Karpas-422 (cell line): ENCODE results near the gene PTPRR. TPM values are rescaled to one million over a fixed set of nuclear protein-coding genes. Genes with fewer than 3 reads are reported as not detected.
"Not testable (repeated sequence)": the region's sequence is repeated elsewhere in the genome, so short reads cannot be mapped to it uniquely, and the experiment has no call there.

Source experiments
- DNase-seq: peaks from one replicate; pipeline ENCODE4 v3.0.0-alpha.2; 2015
- H2AFZ ChIP-seq: fragments of 200-600 bp; sonication (generic); 2 replicates; pipeline ENCODE4 v1.6.1; 2014; ENCODE audit warnings: antibody characterized with exemption, low read length, mixed read lengths
- H3K27ac ChIP-seq: fragments of 200-600 bp; sonication (generic); 2 replicates; pipeline ENCODE4 v1.5.1; 2014; ENCODE audit warnings: mild to moderate bottlenecking, low read length, moderate library complexity
- H3K27me3 ChIP-seq: fragments of 200-600 bp; sonication (generic); 2 replicates; pipeline ENCODE4 v1.6.1; 2014; ENCODE audit warnings: low read length, mixed read lengths
- H3K36me3 ChIP-seq: fragments of 200-600 bp; sonication (generic); 2 replicates; pipeline ENCODE4 v1.6.1; 2014; ENCODE audit warnings: low read length, mixed read lengths; ENCODE audit not compliant: insufficient read depth
- H3K4me1 ChIP-seq: fragments of 200-600 bp; sonication (generic); 2 replicates; pipeline ENCODE4 v1.6.1; 2014; ENCODE audit warnings: mild to moderate bottlenecking, low read length, mixed read lengths
- H3K4me2 ChIP-seq: fragments of 200-600 bp; sonication (generic); 2 replicates; pipeline ENCODE4 v1.6.1; 2014; ENCODE audit warnings: low read length, low read depth, mild to moderate bottlenecking; ENCODE audit not compliant: poor library complexity, severe bottlenecking
- H3K4me3 ChIP-seq: fragments of 200-600 bp; sonication (generic); 2 replicates; pipeline ENCODE4 v1.5.1; 2014; ENCODE audit warnings: mild to moderate bottlenecking, antibody characterized with exemption, low read length, mixed read lengths
- H3K79me2 ChIP-seq: fragments of 200-600 bp; sonication (generic); 2 replicates; pipeline ENCODE4 v1.6.1; 2014; ENCODE audit warnings: mild to moderate bottlenecking, low read length, mixed read lengths
- H3K9ac ChIP-seq: fragments of 200-600 bp; sonication (generic); 2 replicates; pipeline ENCODE4 v1.6.0; 2014; ENCODE audit warnings: low read length
- H3K9me2 ChIP-seq: fragments of 200-600 bp; sonication (generic), shearing (Covaris generic); replicated peaks from 2 replicates; pipeline ENCODE4 v1.6.0; 2014; ENCODE audit warnings: mild to moderate bottlenecking, low read length, moderate library complexity; ENCODE audit not compliant: insufficient read depth
- H3K9me3 ChIP-seq: fragments of 300-700, 200-600 bp; sonication (generic); 2 replicates; pipeline ENCODE4 v1.6.1; 2014; ENCODE audit warnings: low read length, mixed read lengths
- H4K20me1 ChIP-seq: fragments of 200-600 bp; sonication (generic); 2 replicates; pipeline ENCODE4 v1.6.1; 2014; ENCODE audit warnings: mild to moderate bottlenecking, antibody characterized with exemption, low read length, low read depth; ENCODE audit not compliant: insufficient read depth
- total RNA-seq: library from RNA; depleted of rRNA; stranded (reverse); fragments of >200 nt; shearing (Covaris generic); gene quantifications from 2 replicates; pipeline ENCODE4 v1.2.3, GENCODE V29; 2014; ENCODE audit warnings: low replicate concordance

The PTPRR gene
- total RNA-seq, 1 experiment from 2014 or later = not detected

- Histone ChIP-seq H3K9ac (no peak overlapping the region), H2AFZ (no peak overlapping the region), H4K20me1 (no peaks in the 10 kb centered on the region), H3K36me3 (no peaks in the 10 kb centered on the region), H3K9me3 (no peaks in the 10 kb centered on the region), H3K9me2 (no peaks in the 10 kb centered on the region), H3K79me2 (no peaks in the 10 kb centered on the region), H3K4me2 (no peak overlapping the region), H3K27me3 (no peaks in the 10 kb centered on the region), H3K4me3 (no peak overlapping the region), H3K27ac (no peak overlapping the region), H3K4me1 (no peaks in the 10 kb centered on the region)
- no peak for DNase-seq
Observed at GRCh38 chr12:70815056-70815455, 105.5 kb downstream of the PTPRR start.

DNA sequence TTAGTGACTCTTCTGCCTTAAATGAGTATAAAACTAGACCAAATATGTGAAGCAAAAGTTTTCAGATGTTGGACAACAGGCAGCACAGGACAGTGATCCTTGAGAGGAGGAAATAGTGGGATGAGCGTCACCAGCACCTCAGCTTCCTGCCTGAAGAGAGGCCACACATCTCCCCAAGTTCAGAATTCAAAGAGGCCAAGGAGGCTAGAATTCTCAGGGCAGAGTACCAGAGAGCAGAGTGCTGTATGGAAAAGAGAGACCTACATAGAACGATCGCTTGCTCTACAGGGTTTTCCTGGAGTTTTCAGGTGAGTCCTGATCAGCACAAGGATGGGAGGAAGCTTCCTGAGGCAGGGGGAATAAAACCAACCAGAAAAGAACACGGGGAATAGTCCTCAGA lies 107.0 kb downstream of the PTPRR start:
- DNase-seq = no peak
- no peaks in the 10 kb centered on the region for H3K27me3 ChIP-seq
- H3K9me2 ChIP-seq = no peaks in the 10 kb centered on the region
- no peaks in the 10 kb centered on the region for H3K4me1 ChIP-seq
- no peaks in the 10 kb centered on the region for H3K36me3 ChIP-seq
- H3K4me3 ChIP-seq = no peak overlapping the region
- no peaks in the 10 kb centered on the region for H3K79me2 ChIP-seq
- no peak overlapping the region for H2AFZ ChIP-seq
- no peak overlapping the region for H3K9ac ChIP-seq
- H3K27ac ChIP-seq = no peak overlapping the region
- no peak overlapping the region for H3K4me2 ChIP-seq
- H3K9me3 ChIP-seq = no peaks in the 10 kb centered on the region
- H4K20me1 ChIP-seq = no peaks in the 10 kb centered on the region

DNA sequence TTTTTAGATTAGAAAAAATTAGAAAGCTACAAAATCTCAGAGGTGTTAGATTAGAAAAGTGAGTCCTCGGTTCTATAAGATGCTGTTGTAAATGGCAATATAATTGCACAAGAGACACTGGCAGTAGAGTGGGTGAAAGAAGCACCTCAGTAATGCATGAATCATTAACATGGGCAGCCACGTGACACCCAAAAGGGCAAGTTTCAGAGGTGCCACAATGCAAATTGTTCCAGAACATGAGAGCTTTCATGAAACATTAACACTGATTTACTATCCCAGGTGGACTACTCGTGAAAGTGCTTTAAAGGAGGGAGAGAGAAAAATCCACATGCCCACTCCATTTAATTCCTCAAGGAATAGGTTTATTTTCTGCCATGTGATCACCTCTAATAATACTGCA lies 108.4 kb downstream of the PTPRR start:
- Histone ChIP-seq H3K9me3 (no peaks in the 10 kb centered on the region), H3K4me2 (no peak overlapping the region), H4K20me1 (no peaks in the 10 kb centered on the region), H3K79me2 (no peaks in the 10 kb centered on the region), H3K4me3 (no peak overlapping the region), H3K4me1 (no peaks in the 10 kb centered on the region), H2AFZ (no peak overlapping the region), H3K36me3 (no peaks in the 10 kb centered on the region), H3K9me2 (no peaks in the 10 kb centered on the region), H3K27me3 (no peaks in the 10 kb centered on the region), H3K9ac (no peak overlapping the region), H3K27ac (no peak overlapping the region)
- no peak for DNase-seq

GRCh38 chr12:70809887-70810286 lies 110.7 kb downstream of the PTPRR start:
- Histone ChIP-seq H3K9ac (no peak overlapping the region), H4K20me1 (no peaks in the 10 kb centered on the region), H3K9me2 (no peaks in the 10 kb centered on the region), H3K4me2 (no peak overlapping the region), H3K36me3 (no peaks in the 10 kb centered on the region), H3K4me1 (no peaks in the 10 kb centered on the region), H2AFZ (no peak overlapping the region), H3K27ac (no peak overlapping the region), H3K27me3 (no peaks in the 10 kb centered on the region), H3K4me3 (no peak overlapping the region), H3K9me3 (no peaks in the 10 kb centered on the region), H3K79me2 (no peaks in the 10 kb centered on the region)
- no peak for DNase-seq

- DNase-seq, H2AFZ ChIP-seq, H3K4me1 ChIP-seq, H3K36me3 ChIP-seq, H3K79me2 ChIP-seq, H4K20me1 ChIP-seq, H3K4me2 ChIP-seq, H3K27me3 ChIP-seq, H3K4me3 ChIP-seq, H3K9me2 ChIP-seq, H3K9me3 ChIP-seq, H3K27ac ChIP-seq, H3K9ac ChIP-seq: not testable (repeated sequence)
Observed at GRCh38 chr12:70807993-70808392, 112.5 kb downstream of the PTPRR start.

GRCh38 chr12:70806827-70807226 lies 113.7 kb downstream of the PTPRR start:
- H2AFZ ChIP-seq = no peak overlapping the region
- no peaks in the 10 kb centered on the region for H3K9me2 ChIP-seq
- no peaks in the 10 kb centered on the region for H4K20me1 ChIP-seq
- no peaks in the 10 kb centered on the region for H3K4me1 ChIP-seq
- no peak overlapping the region for H3K4me3 ChIP-seq
- H3K9ac ChIP-seq = no peak overlapping the region
- no peaks in the 10 kb centered on the region for H3K36me3 ChIP-seq
- no peaks in the 10 kb centered on the region for H3K9me3 ChIP-seq
- no peak overlapping the region for H3K4me2 ChIP-seq
- H3K79me2 ChIP-seq = no peaks in the 10 kb centered on the region
- H3K27ac ChIP-seq = no peak overlapping the region
- no peaks in the 10 kb centered on the region for H3K27me3 ChIP-seq
- no peak for DNase-seq

GRCh38 chr12:70806043-70806442 lies 114.5 kb downstream of the PTPRR start:
- Histone ChIP-seq H3K4me3 (no peak overlapping the region), H3K9ac (no peak overlapping the region), H3K4me2 (no peak overlapping the region), H3K27ac (no peak overlapping the region), H2AFZ (no peak overlapping the region), H3K36me3 (no peaks in the 10 kb centered on the region), H3K9me2 (no peaks in the 10 kb centered on the region), H4K20me1 (no peaks in the 10 kb centered on the region), H3K9me3 (no peaks in the 10 kb centered on the region), H3K4me1 (no peaks in the 10 kb centered on the region), H3K79me2 (no peaks in the 10 kb centered on the region), H3K27me3 (no peaks in the 10 kb centered on the region)
- no peak for DNase-seq

DNA sequence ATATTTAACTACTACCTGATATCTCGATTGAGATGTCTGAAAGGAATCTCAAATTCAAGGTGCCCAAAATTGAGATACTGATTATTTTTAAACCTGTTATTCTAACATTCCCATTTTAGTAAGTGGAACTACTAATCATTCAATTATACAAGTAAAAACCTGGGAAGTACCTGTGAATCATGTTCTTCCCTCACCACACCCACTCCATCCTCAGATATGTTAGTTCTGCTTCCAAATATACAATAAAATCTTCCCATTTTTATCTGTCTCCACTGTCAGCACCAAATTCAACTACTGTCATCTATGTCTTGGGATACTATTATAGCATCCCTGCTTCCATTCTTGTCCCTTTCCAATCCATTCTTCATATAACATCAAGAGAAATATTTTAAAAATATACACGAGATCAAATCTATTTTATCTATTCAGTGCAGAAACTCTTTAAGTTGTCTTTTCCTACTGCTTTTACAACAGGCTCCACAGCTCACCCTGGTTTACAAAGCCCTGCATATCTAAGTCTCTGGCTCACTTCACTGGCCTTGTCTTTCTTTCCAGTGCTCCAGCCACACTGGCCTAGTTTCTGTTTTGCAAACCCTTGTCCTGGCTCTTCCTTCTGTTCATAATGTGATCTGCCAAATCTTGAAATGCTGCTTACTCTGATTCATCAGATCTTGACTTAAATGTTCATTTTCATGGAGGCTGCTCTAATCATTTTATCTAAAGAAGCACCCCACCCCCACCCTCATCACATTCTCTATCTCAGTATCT lies 122.3 kb downstream of the PTPRR start:
- no peaks in the 10 kb centered on the region for H3K79me2 ChIP-seq
- no peaks in the 10 kb centered on the region for H4K20me1 ChIP-seq
- DNase-seq = no peak
- H3K9ac ChIP-seq = no peak overlapping the region
- H3K27me3 ChIP-seq = no peaks in the 10 kb centered on the region
- H3K4me1 ChIP-seq = no peaks in the 10 kb centered on the region
- no peaks in the 10 kb centered on the region for H3K36me3 ChIP-seq
- no peak overlapping the region for H2AFZ ChIP-seq
- no peaks in the 10 kb centered on the region for H3K9me2 ChIP-seq
- no peak overlapping the region for H3K27ac ChIP-seq
- no peak overlapping the region for H3K4me2 ChIP-seq
- no peak overlapping the region for H3K4me3 ChIP-seq
- no peaks in the 10 kb centered on the region for H3K9me3 ChIP-seq
